H1 (cell line): ENCODE measurements around the gene NID2. TPM values are rescaled to one million over a fixed set of nuclear protein-coding genes. Genes with fewer than 3 reads are reported as not detected.

Experiments used
- CTCF ChIA-PET: fragments of 300-600 bp; sonication (Branson Sonifier 250); formaldehyde crosslinking; loops from one replicate; lab custom pipeline; 2021; ENCODE audit not compliant: partially characterized antibody; lab: Charles Lee
- POLR2A ChIA-PET: fragments of 300-600 bp; sonication (Branson Sonifier 250); formaldehyde crosslinking; loops from one replicate; lab custom pipeline; 2021; ENCODE audit warnings: inconsistent platforms; ENCODE audit not compliant: partially characterized antibody; lab: Charles Lee
- DNase-seq, 2 experiments: peaks; one replicate each; pipeline versions ENCODE4 v3.0.0 to v3.0.0-alpha.2; 2010 to 2022; ENCODE audit warnings: low spot score in 2 of 2, low read depth in 1 of 2, mixed read lengths in 1 of 2
- FAIRE-seq: peaks from 2 replicates; lab custom pipeline; 2011; peaks lifted over from hg19 to GRCh38; lab: Jason Lieb, UNC
- H2AFZ ChIP-seq: 2 replicates; pipeline ENCODE4 v1.8.1; 2012; ENCODE audit warnings: low read length, inconsistent platforms
- H2AK5ac ChIP-seq: 2 replicates; pipeline ENCODE4 v1.6.1; 2013; ENCODE audit warnings: low read depth, low read length
- H2BK120ac ChIP-seq: replicated peaks from 2 replicates; pipeline ENCODE3; 2013; ENCODE audit warnings: low read depth, low read length, inconsistent platforms
- H2BK12ac ChIP-seq: 2 replicates; pipeline ENCODE4 v1.6.1; 2013; ENCODE audit warnings: low read depth, low read length
- H2BK15ac ChIP-seq: 2 replicates; pipeline ENCODE4 v1.6.1; 2013; ENCODE audit warnings: low read length
- H2BK20ac ChIP-seq: 2 replicates; pipeline ENCODE4 v1.6.1; 2013; ENCODE audit warnings: low read length
- H2BK5ac ChIP-seq: 2 replicates; pipeline ENCODE4 v1.6.1; 2013; ENCODE audit warnings: low read depth, low read length
- H3K14ac ChIP-seq: 2 replicates; pipeline ENCODE4 v1.6.1; 2013; ENCODE audit warnings: inconsistent platforms; ENCODE audit not compliant: insufficient read length
- H3K18ac ChIP-seq: 2 replicates; pipeline ENCODE4 v1.6.1; 2013; ENCODE audit warnings: low read length; ENCODE audit errors: extremely low read depth
- H3K23ac ChIP-seq: 2 replicates; pipeline ENCODE4 v1.6.1; 2013; ENCODE audit warnings: inconsistent platforms; ENCODE audit not compliant: insufficient read length
- H3K23me2 ChIP-seq: 2 replicates; pipeline ENCODE4 v1.6.1; 2013; ENCODE audit warnings: low read depth, low read length
- H3K27ac ChIP-seq: 2 replicates; pipeline ENCODE4 v1.6.1; 2011; ENCODE audit warnings: low read depth, low read length, inconsistent platforms
- H3K27me3 ChIP-seq, 4 experiments: replicated peaks in 1 of 4; 1 replicate in 1 of 4; 2 replicates in 3 of 4; pipeline versions ENCODE4 v1.6.1 to v1.8.1; 2011 to 2013; ENCODE audit warnings: low read length in 3 of 4, mild to moderate bottlenecking in 3 of 4, inconsistent platforms in 2 of 4, mixed read lengths in 2 of 4, moderate library complexity in 1 of 4; ENCODE audit not compliant: control insufficient read depth in 3 of 4, insufficient read depth in 3 of 4; ENCODE audit errors: extremely low read depth in 1 of 4
- H3K36me3 ChIP-seq, 4 experiments: 2 replicates each; pipeline versions ENCODE4 v1.6.1 to v1.8.1; 2011 to 2013; ENCODE audit warnings: mild to moderate bottlenecking in 4 of 4, low read length in 3 of 4, moderate library complexity in 2 of 4, control low read depth in 1 of 4, inconsistent platforms in 1 of 4; ENCODE audit not compliant: insufficient read depth in 4 of 4, control insufficient read depth in 2 of 4
- H3K4ac ChIP-seq: replicated peaks from 2 replicates; pipeline ENCODE3; 2013; ENCODE audit warnings: low read length, low read depth, mixed read lengths, inconsistent platforms; ENCODE audit not compliant: insufficient read length
- H3K4me1 ChIP-seq, 4 experiments: replicated peaks in 1 of 4; 1 replicate in 1 of 4; 2 replicates in 3 of 4; pipeline versions ENCODE4 v1.6.1 to v1.8.1; 2011 to 2013; ENCODE audit warnings: low read length in 3 of 4, inconsistent platforms in 2 of 4, mixed read lengths in 1 of 4; ENCODE audit not compliant: insufficient read depth in 4 of 4, control insufficient read depth in 3 of 4
- H3K4me2 ChIP-seq, 2 experiments: 2 replicates each; pipeline versions ENCODE4 v1.6.1 to v1.8.1; 2011 to 2013; ENCODE audit warnings: low read depth in 2 of 2, low read length in 2 of 2, control low read depth in 1 of 2, inconsistent platforms in 1 of 2, mild to moderate bottlenecking in 1 of 2; ENCODE audit not compliant: insufficient read depth in 1 of 2
- H3K4me3 ChIP-seq, 4 experiments: fragments of 200-600, 300-600 bp in 1 of 4; sonication (generic), shearing (Covaris generic), sonication (Bioruptor Twin) in 1 of 4; 2 replicates each; pipeline versions ENCODE4 v1.5.1 to v1.8.1; 2011 to 2016; ENCODE audit warnings: low read length in 4 of 4, low read depth in 3 of 4, control low read depth in 2 of 4, inconsistent platforms in 2 of 4, mild to moderate bottlenecking in 2 of 4, mixed read lengths in 1 of 4, moderate library complexity in 1 of 4; ENCODE audit not compliant: insufficient read depth in 2 of 4; ENCODE audit errors: extremely low read depth in 1 of 4
- H3K56ac ChIP-seq: replicated peaks from 2 replicates; pipeline ENCODE3; 2013; ENCODE audit warnings: low read depth, mild to moderate bottlenecking, mixed read lengths, low read length, inconsistent platforms; ENCODE audit not compliant: insufficient read length
- H3K79me1 ChIP-seq: 2 replicates; pipeline ENCODE4 v1.6.1; 2013; ENCODE audit warnings: low read depth, low read length, control low read depth
- H3K79me2 ChIP-seq, 2 experiments: 2 replicates each; pipeline versions ENCODE4 v1.6.1 to v1.8.1; 2012 to 2013; ENCODE audit warnings: low read length in 2 of 2, mild to moderate bottlenecking in 2 of 2, inconsistent platforms in 1 of 2; ENCODE audit not compliant: insufficient read depth in 2 of 2, control insufficient read depth in 1 of 2
- H3K9ac ChIP-seq, 4 experiments: replicated peaks in 1 of 4; 1 replicate in 1 of 4; 2 replicates in 3 of 4; pipeline versions ENCODE4 v1.6.1 to v1.8.1; 2011 to 2013; ENCODE audit warnings: low read depth in 3 of 4, low read length in 3 of 4, control low read depth in 2 of 4, mild to moderate bottlenecking in 2 of 4, moderate library complexity in 2 of 4, inconsistent platforms in 1 of 4; ENCODE audit errors: extremely low read depth in 1 of 4
- H3K9me3 ChIP-seq, 2 experiments: 2 replicates each; pipeline versions ENCODE4 v1.6.1 to v1.8.1; 2012 to 2013; ENCODE audit warnings: mild to moderate bottlenecking in 2 of 2, moderate library complexity in 2 of 2, control low read depth in 1 of 2, inconsistent platforms in 1 of 2, low read depth in 1 of 2, low read length in 1 of 2, mixed read lengths in 1 of 2; ENCODE audit not compliant: insufficient read depth in 2 of 2
- H4K20me1 ChIP-seq, 2 experiments: replicated peaks in 1 of 2; 2 replicates each; pipeline versions ENCODE3 to v1.8.1; 2011 to 2013; ENCODE audit warnings: inconsistent platforms in 2 of 2, low read length in 2 of 2, mild to moderate bottlenecking in 1 of 2; ENCODE audit not compliant: insufficient read depth in 2 of 2, control insufficient read depth in 1 of 2
- H4K5ac ChIP-seq: 2 replicates; pipeline ENCODE4 v1.6.1; 2013; ENCODE audit warnings: low read length, low read depth, mixed read lengths, inconsistent platforms; ENCODE audit not compliant: insufficient read length
- H4K8ac ChIP-seq: 2 replicates; pipeline ENCODE4 v1.8.0; 2013; ENCODE audit warnings: mild to moderate bottlenecking, moderate library complexity, low read length, inconsistent platforms; ENCODE audit not compliant: insufficient read depth; ENCODE audit errors: extremely low read depth
- H4K91ac ChIP-seq: replicated peaks from 2 replicates; pipeline ENCODE3; 2013; ENCODE audit warnings: low read length, mixed read lengths, inconsistent platforms; ENCODE audit not compliant: insufficient read length
- BCL11A ChIP-seq, 2 experiments: IDR thresholded peaks; one replicate each; pipeline ENCODE4 v1.6.1; 2011; ENCODE audit warnings: low read depth in 2 of 2, low read length in 2 of 2, mild to moderate bottlenecking in 2 of 2
- BRCA1 ChIP-seq: IDR thresholded peaks from 2 replicates; pipeline ENCODE4 v1.6.1; 2012; ENCODE audit warnings: low read depth, low read length, improper control_type of control experiment
- CHD2 ChIP-seq: IDR thresholded peaks from 2 replicates; pipeline ENCODE4 v1.6.1; 2012; ENCODE audit warnings: low read length, improper control_type of control experiment
- FOSL1 ChIP-seq: IDR thresholded peaks from 2 replicates; pipeline ENCODE4 v1.6.1; 2011; ENCODE audit warnings: mild to moderate bottlenecking, low read depth, low read length, moderate library complexity; ENCODE audit not compliant: insufficient read depth
- KDM5A ChIP-seq: fragments of 200-600 bp; IDR thresholded peaks from 2 replicates; pipeline ENCODE4 v1.7.1; 2012; ENCODE audit warnings: mild to moderate bottlenecking, low read length, inconsistent platforms, mixed read lengths
- NANOG ChIP-seq: IDR thresholded peaks from 2 replicates; pipeline ENCODE4 v1.6.1; 2011; ENCODE audit warnings: low read length, low read depth, mild to moderate bottlenecking, inconsistent platforms; ENCODE audit not compliant: insufficient read depth, poor library complexity, severe bottlenecking
- SIN3A ChIP-seq, 2 experiments: IDR thresholded peaks in 1 of 2; conservative IDR thresholded peaks in 1 of 2; 2 replicates each; pipeline ENCODE4 v1.6.1; 2011 to 2012; ENCODE audit warnings: low read length in 2 of 2, improper control_type of control experiment in 1 of 2, low read depth in 1 of 2, mild to moderate bottlenecking in 1 of 2
- SIRT6 ChIP-seq: IDR thresholded peaks from one replicate; pipeline ENCODE4 v1.7.1; 2012; ENCODE audit warnings: low read length, inconsistent platforms
- SIX5 ChIP-seq: IDR thresholded peaks from 2 replicates; pipeline ENCODE4 v1.6.1; 2011; ENCODE audit warnings: mild to moderate bottlenecking, low read depth, low read length
- SP2 ChIP-seq: IDR thresholded peaks from 2 replicates; pipeline ENCODE4 v1.6.1; 2012; ENCODE audit warnings: mild to moderate bottlenecking, low read length, inconsistent platforms
- SRF ChIP-seq: IDR thresholded peaks from 2 replicates; pipeline ENCODE4 v1.6.1; 2011; ENCODE audit warnings: mild to moderate bottlenecking, low read depth, low read length, moderate library complexity
- TBP ChIP-seq: IDR thresholded peaks from 2 replicates; pipeline ENCODE4 v1.6.1; 2011; ENCODE audit warnings: low read depth, low read length, improper control_type of control experiment
- WGBS, 2 experiments: shearing (Covaris generic) in 1 of 2; methylation state at CpG; one replicate each; pipeline versions ENCODE4 v1.1.6 to v1.1.7; 2013 to 2015; ENCODE audit warnings: low lambda C conversion rate in 2 of 2, mixed read lengths in 2 of 2, inconsistent platforms in 1 of 2, low coverage in 1 of 2, missing lambda C conversion rate in 1 of 2; ENCODE audit not compliant: insufficient replicate concordance in 2 of 2, insufficient coverage in 1 of 2, insufficient read length in 1 of 2; ENCODE audit errors: extremely low coverage in 1 of 2, missing lambda C conversion rate in 1 of 2; 5-methylcytosine and 5-hydroxymethylcytosine counted together
- polyA plus RNA-seq, 7 experiments: library from polyadenylated mRNA; depleted of rRNA in 3 of 7; stranded (reverse) in 5 of 7; unstranded in 2 of 7; fragments of >200 nt in 5 of 7; fragments of 200-250 nt in 2 of 7; gene quantifications; 1 replicate in 5 of 7; 2 replicates in 1 of 7; 4 replicates in 1 of 7; pipeline versions ENCODE4 v1.2.1 to v1.2.3, GENCODE V29; 2011 to 2013; ENCODE audit warnings: missing spikeins in 2 of 7, mixed read lengths in 2 of 7
- total RNA-seq: library from RNA; stranded (reverse); fragmentation: NEBNext Ultra II Directional; extraction: Animal tissue kit (Norgen Biotek cat#: 25700); gene quantifications from 2 replicates; pipeline ENCODE4 v1.2.1, GENCODE V29; 2021
- TF ChIP-seq, protein P1 (sequence below): IDR thresholded peaks from 2 replicates; pipeline ENCODE4 v1.6.1; 2011; ENCODE audit warnings: low read length, improper control_type of control experiment

Gene NID2
- total and polyA plus RNA-seq, 2 of the 8 experiments (the other 6 are each of a cell fraction or from before 2014, with no cell fraction given): 6.1 to 12.6 TPM

- Histone ChIP-seq H3K9me3 (no peaks in the 10 kb centered on the region), H3K9ac (no peak overlapping the region), H3K79me1 (no peaks in the 10 kb centered on the region), H3K23me2 (peaks cover 11% of the 10 kb centered on the region; the same call in 1 of the 2 replicates), H3K56ac (no peak overlapping the region), H2AK5ac (no peak overlapping the region), H3K79me2 (no peaks in the 10 kb centered on the region), H2AFZ (no peak overlapping the region), H2BK15ac (no peak overlapping the region), H2BK120ac (no peak overlapping the region), H3K36me3 (no peaks in the 10 kb centered on the region), H3K27ac (no peak overlapping the region), H2BK5ac (no peak overlapping the region), H3K4me3 (no peak overlapping the region), H4K5ac (no peak overlapping the region), H3K4ac (no peak overlapping the region), H3K14ac (no peak overlapping the region), H2BK12ac (no peak overlapping the region), H3K18ac (no peak overlapping the region), H2BK20ac (no peak overlapping the region), H4K20me1 (no peaks in the 10 kb centered on the region), H4K8ac (no peak overlapping the region), H3K23ac (no peak overlapping the region), H3K4me1 (peaks cover 0 to 1% (median 0%) of the 10 kb centered on the region in 4 experiments; a peak in 1 of 7 replicates), H4K91ac (no peak overlapping the region), H3K4me2 (no peak overlapping the region), H3K27me3 (peaks cover 0 to 18% (median 14%) of the 10 kb centered on the region in 4 experiments; a peak in 6 of 7 replicates)
- CTCF ChIA-PET: interaction anchor here (1.9 to 6.2 kb wide), 5 partner anchors 10 to 59 kb away, joined by 6 to 135 read pairs (median 46); no protein-coding TSS in a partner anchor
- 91% methylated on average over 1 of the region's 1 CpG; no CpG with 5 or more reads in 1 of the 2 experiments for WGBS, 2 experiments
- POLR2A ChIA-PET: no interaction called here
- FAIRE-seq: no peak
- no peak for DNase-seq
- no peak for TF ChIP-seq CHD2
- TF ChIP-seq NANOG: no peak
- TF ChIP-seq KDM5A: no peak
- TF ChIP-seq BCL11A (IDR thresholded peaks at IDR 0.05; ENCODE audit: low read depth in 2 of 2, low read length in 2 of 2): no peak
- TF ChIP-seq SIRT6: no peak
- TF ChIP-seq TBP: no peak
- no peak for TF ChIP-seq SRF
- TF ChIP-seq, protein P1, sequence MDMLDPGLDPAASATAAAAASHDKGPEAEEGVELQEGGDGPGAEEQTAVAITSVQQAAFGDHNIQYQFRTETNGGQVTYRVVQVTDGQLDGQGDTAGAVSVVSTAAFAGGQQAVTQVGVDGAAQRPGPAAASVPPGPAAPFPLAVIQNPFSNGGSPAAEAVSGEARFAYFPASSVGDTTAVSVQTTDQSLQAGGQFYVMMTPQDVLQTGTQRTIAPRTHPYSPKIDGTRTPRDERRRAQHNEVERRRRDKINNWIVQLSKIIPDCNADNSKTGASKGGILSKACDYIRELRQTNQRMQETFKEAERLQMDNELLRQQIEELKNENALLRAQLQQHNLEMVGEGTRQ: no peak
- TF ChIP-seq BRCA1: no peak
- TF ChIP-seq SIN3A (conservative IDR thresholded peaks at IDR 0.05 in 1 of 2, IDR thresholded peaks at IDR 0.05 in 1 of 2; ENCODE audit: low read depth in 1 of 2, low read length in 2 of 2): no peak
- TF ChIP-seq SIX5: no peak
- TF ChIP-seq FOSL1: no peak
- no peak for TF ChIP-seq SP2
These were observed 4.4 kb upstream of the NID2 start for GRCh38 chr14:52073251-52073650.
